ENCODE measurements around the gene CXADR.
A peak's percentile ranks its signal among the peaks of the same experiment; 100 is the strongest.

GRCh38 chr21:17513214-17514123, 626 bp downstream of the CXADR start:
- TF ChIP-seq CTCF (IDR thresholded peaks at IDR 0.05): peak; percentile 23
- TF ChIP-seq EZH2phosphoT487 (IDR thresholded peaks at IDR 0.05): no peak
- TF ChIP-seq EZH2 (IDR thresholded peaks at IDR 0.05): no peak
